Measurements from ENCODE around the gene WWOX. TPM values are rescaled to one million over a fixed set of nuclear protein-coding genes. Genes with fewer than 3 reads are reported as not detected.

The WWOX gene
- total RNA-seq, 1 experiment from 2014 or later, result 15.6 TPM

DNA sequence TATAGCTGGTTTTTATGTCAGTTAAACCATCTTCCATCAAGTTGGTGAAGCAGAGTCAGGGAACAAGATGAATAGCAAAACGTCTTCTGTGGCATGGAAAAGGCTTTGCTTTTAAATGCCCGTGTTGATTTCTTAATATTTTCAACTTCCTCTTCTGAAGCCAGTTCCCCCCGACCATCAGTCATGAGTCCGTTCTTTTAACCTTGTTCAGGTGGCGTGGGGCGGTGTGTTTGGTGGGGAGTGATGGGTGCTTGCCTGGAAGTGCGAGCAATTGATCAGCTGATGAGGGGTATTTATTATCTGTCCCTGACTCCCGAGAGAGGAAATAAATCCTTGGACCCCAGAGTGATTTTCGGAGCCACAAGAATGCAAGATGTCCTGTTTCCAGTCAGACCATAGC lies 147.1 kb downstream of the WWOX start:
- Histone ChIP-seq H2AK5ac (ENCODE audit: insufficient read length, low read length) (no peak overlapping the region), H3K56ac (ENCODE audit: insufficient read length, low read depth, low read length) (no peak overlapping the region), H2BK120ac (ENCODE audit: low read depth, low read length, poor library complexity, severe bottlenecking) (no peak overlapping the region), H3T11ph (ENCODE audit: low read length) (no peak overlapping the region), H2BK20ac (ENCODE audit: low read depth, low read length, poor library complexity, severe bottlenecking) (no peak overlapping the region), H3K9ac (ENCODE audit: extremely low read depth, insufficient read length, low read length) (no peak overlapping the region), H4K91ac (ENCODE audit: insufficient read length, low read depth, low read length) (no peak overlapping the region), H4K5ac (ENCODE audit: insufficient read length, low read depth, low read length) (no peak overlapping the region), H4K20me1 (ENCODE audit: control insufficient read depth, insufficient read depth, insufficient read length) (no peaks in the 10 kb centered on the region), H3K4me2 (ENCODE audit: insufficient read depth, insufficient read length, low read length) (no peak overlapping the region), H3K79me2 (ENCODE audit: insufficient read depth, low read length) (no peaks in the 10 kb centered on the region), H3K23ac (ENCODE audit: insufficient read length, low read depth, low read length) (no peak overlapping the region), H3K14ac (ENCODE audit: insufficient read depth, low read length) (no peak overlapping the region), H2BK15ac (ENCODE audit: low read depth, low read length) (no peak overlapping the region), H3K27me3 (ENCODE audit: insufficient read depth, low read length) (no peaks in the 10 kb centered on the region), H3K79me1 (ENCODE audit: insufficient read depth, low read depth, low read length, poor library complexity, severe bottlenecking) (no peaks in the 10 kb centered on the region), H3K9me3 (ENCODE audit: control insufficient read depth, low read depth, low read length) (no peaks in the 10 kb centered on the region), H3K23me2 (ENCODE audit: insufficient read length, low read depth, low read length, poor library complexity, severe bottlenecking) (no peaks in the 10 kb centered on the region), H3K4ac (ENCODE audit: low read depth, low read length) (no peak overlapping the region), H2BK5ac (ENCODE audit: insufficient read length, low read length) (no peak overlapping the region), H2AFZ (ENCODE audit: low read length) (no peak overlapping the region), H2BK12ac (ENCODE audit: insufficient read length, low read depth, low read length) (no peak overlapping the region), H3K18ac (ENCODE audit: insufficient read length, low read depth, low read length) (no peak overlapping the region), H3K27ac (ENCODE audit: insufficient read length, low read depth, low read length) (no peak overlapping the region), H4K8ac (replicated peaks; ENCODE audit: insufficient read length, low read depth, low read length) (no peak overlapping the region), H3K4me1 (ENCODE audit: insufficient read depth, low read length) (no peaks in the 10 kb centered on the region)
- no peaks in the 10 kb centered on the region; a peak in 1 of 7 replicates for H3K36me3 Mint-ChIP-seq (ENCODE audit: insufficient read depth in 1 of 3, low read depth in 3 of 3)
- no CpG with 5 or more reads among the region's 9 CpGs for WGBS (ENCODE audit: extremely low coverage, insufficient read length, low lambda C conversion rate)
- H3K9me3 Mint-ChIP-seq, result no peaks in the 10 kb centered on the region
- TF ChIP-seq, protein P1, sequence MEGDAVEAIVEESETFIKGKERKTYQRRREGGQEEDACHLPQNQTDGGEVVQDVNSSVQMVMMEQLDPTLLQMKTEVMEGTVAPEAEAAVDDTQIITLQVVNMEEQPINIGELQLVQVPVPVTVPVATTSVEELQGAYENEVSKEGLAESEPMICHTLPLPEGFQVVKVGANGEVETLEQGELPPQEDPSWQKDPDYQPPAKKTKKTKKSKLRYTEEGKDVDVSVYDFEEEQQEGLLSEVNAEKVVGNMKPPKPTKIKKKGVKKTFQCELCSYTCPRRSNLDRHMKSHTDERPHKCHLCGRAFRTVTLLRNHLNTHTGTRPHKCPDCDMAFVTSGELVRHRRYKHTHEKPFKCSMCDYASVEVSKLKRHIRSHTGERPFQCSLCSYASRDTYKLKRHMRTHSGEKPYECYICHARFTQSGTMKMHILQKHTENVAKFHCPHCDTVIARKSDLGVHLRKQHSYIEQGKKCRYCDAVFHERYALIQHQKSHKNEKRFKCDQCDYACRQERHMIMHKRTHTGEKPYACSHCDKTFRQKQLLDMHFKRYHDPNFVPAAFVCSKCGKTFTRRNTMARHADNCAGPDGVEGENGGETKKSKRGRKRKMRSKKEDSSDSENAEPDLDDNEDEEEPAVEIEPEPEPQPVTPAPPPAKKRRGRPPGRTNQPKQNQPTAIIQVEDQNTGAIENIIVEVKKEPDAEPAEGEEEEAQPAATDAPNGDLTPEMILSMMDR (conservative IDR thresholded peaks at IDR 0.05), result no peak
- no peak for DNase-seq
- no peak overlapping the region for H3K4me3 Mint-ChIP-seq
- no peaks in the 10 kb centered on the region for H3K27me3 Mint-ChIP-seq (ENCODE audit: low read depth)
- peaks cover 9% of the 10 kb centered on the region in 2 experiments for H3K4me1 Mint-ChIP-seq
- H3K27ac Mint-ChIP-seq, result no peak overlapping the region
